HG02642 (cell line): ENCODE results near the gene MMP13.
A peak's percentile ranks its signal among the peaks of the same experiment; 100 is the strongest.

ENCODE experiments used
- ATAC-seq: cut with Tn5 transposase; IDR thresholded peaks from one replicate; pipeline ENCODE4 v1.9.1; 2021; ENCODE audit warnings: mild to moderate bottlenecking; ENCODE audit not compliant: unreplicated experiment, poor library complexity

MMP13 gene

DNA sequence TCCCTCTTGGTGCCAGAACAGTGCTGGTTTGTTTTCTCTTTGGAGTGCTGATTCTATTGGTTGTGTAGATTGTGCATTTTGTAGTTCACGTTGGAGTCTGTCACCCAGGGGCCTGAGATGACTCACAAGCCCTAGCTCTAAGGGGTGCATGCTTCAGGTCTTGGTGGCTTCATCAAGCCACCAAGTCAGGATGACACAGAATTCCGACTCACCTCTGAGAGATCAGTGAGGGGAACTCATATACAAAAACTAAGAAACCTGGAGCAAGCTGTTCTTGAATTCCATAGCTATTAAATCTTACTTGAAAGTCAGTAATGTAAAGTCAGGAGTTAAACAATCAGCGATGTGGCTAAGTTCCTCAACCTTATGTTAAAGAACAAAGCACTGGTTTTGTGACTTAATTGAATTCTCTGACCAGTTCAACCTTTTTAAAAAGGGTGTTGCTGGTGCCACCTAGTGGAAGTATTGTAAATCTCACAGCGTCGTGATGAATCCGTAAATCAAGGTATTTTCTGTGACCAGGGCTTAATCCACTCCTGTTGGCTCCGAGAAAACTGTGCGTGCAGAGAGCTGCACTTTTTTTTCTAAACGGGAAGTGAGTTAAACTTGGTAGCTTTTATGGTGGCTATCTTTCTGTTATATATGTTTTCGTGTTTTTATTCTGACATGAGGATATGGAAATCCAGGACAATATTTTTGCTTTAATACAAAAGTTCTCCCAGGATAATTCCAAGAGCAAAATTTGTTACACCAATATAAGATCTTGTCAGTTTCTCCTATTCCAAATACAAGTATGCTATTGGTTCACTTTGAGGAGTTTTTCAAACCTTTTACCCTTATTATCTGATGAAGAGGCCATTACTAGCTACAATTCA lies 14.6 kb downstream of the MMP13 start:
- ATAC-seq = peak; percentile 78

DNA sequence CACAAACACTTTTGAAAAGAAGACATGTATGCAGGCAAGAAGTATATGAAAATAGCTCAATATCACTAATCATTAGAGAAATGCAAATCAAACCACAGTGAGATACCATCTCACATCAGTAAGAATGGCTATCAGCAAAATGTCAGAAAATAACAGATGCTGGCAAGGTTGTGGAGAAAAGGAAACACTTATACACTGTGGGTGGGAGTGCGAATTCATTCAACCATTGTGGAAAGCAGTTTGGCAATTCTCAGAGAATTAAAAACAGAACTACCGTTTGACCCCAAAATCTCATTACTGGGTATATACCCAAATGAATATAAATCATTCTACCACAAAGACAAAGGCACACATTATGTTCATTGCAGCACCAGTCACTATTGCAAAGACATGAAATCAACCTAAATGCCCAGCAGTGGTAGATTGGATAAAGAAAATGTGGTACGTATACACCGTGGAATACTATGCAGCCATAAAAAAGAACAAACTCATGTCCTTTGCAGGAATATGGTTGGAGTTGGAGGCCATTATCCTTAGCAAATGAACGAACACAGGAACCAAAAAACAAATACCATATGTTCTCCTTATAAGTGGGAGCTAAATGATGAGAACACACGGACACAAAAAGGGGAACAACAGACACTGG lies 18.5 kb downstream of the MMP13 start:
- no peak for ATAC-seq

DNA sequence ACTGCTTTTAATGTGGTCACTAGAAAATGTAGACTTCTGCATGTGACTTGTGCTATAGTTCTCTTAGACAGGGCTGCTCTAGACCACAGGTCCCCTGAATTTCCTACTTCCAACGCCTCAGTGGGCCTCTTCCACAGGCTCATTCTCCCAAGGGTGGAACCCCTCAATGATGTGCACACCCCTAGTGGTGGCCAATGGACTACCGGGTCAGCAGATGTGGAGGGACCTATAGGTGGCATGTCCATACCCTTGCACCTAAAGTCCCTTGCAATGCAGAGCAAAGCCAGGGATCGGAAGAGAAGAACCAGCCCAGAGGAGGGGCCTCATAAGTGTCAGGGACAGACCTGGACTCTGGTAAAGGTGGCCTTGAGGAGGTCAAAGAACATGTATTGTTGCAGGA lies 20.0 kb downstream of the MMP13 start:
- ATAC-seq = no peak

DNA sequence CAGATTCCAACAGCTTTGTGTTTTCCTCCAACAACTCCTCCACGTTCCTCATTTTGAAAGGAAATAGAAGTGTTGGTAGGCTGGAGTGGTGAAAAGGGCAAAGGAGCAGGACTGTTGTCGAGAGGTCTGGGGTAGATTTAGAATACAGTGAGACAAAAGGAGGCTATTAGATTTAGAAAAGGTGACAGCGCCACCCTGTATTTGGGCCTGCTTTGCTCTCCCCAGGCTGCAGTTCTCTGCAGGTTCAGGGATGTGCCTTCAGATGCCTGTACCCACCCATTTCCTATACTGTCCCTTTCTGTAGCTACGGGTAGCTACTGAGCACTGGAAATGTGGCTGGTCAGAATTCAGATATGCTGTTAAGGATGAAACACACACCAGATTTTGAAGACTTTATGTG lies 20.8 kb downstream of the MMP13 start:
- ATAC-seq = no peak

DNA sequence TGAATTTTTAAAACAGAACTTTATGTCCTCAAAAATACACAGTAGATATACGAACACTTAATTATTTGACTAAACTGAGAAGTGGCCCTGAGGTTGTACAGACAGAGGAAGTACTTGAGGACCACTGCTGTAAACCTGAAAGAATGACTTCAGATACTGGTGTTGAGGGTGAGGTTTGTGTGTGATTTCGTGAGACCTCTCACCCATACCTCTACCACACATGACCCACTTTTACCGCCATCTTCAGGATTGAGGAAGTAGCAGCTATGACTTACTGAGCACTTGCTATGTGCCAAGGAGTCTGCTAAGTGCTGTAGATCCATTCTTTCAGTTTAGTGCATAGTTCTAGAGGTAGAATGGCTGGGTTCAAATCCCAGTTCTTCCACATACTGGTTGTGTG lies 21.9 kb downstream of the MMP13 start:
- ATAC-seq = peak; percentile 65

DNA sequence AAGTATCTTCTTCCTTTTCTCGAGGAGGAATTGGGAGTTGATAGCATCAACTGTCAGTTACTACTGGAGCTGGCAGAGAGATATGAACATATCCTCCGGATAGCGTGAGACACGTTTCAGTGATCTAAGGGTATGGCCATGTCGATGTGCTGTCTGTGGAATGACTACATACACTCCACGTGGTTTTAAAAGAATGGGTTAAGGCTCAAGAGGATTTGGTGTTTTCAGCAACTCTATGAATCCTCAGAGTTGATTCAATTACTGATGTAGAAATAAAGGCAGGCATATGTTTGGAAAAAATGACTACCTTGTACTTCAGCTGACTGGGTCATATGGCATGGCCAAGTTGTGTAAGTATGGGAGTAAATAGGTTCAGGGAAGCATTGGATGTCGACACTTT lies 22.9 kb downstream of the MMP13 start:
- no peak for ATAC-seq

DNA sequence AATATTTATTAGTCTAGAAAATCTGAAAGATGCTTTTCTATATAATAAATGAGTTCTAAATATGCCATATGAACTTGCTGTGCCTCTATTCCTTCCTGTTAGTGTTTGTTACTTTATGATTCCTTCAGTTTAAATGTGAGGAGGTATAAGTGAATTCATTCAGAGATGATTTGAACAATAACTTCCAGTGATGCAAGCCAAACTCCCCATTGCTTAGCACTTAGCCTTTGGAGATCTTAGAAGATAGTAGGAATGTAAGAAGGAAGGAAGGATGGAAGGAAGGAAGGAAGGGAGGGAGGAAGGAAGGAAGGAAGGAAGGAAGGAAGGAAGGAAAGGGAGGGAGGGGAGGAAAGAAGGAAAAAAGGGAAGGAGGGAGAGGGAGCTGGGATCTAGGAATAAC lies 25.1 kb downstream of the MMP13 start:
- ATAC-seq = no peak

DNA sequence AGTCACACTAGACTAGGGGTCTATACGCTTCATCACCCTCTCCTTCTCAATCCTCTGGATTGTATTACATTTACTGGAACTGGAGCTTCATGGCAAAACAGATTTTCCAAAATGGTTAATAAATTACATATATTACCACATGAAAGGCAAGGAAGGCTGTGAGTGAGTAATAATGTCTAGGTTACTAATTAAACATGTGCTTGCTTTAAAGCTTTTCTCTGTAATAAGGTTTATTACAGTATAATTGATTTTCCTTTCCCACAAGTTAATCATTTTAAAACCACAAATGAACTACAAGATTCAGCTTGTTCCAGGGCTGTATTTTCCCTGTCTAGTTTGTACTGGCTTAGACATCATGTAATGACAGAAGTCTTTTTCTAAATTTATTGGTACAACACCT lies 25.6 kb downstream of the MMP13 start:
- ATAC-seq = no peak

DNA sequence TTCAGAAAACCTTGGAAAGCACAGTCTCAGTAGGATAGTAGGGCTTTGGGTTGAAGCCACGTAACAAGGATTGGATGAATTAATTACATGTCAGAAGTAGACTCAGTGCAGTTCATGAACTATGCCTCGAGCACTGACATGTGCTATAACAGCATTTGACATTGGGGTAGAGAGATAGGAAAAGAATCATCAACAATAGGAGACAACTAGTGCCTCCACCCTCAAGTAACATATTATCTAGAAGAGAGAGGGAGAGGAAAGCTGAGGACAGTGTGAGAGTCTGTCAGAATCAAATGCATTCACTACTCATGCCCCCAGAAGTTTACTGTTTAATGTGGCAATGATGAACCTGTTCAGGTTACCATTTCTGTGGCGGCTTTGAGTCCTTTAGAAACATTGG lies 26.4 kb downstream of the MMP13 start:
- no peak for ATAC-seq

DNA sequence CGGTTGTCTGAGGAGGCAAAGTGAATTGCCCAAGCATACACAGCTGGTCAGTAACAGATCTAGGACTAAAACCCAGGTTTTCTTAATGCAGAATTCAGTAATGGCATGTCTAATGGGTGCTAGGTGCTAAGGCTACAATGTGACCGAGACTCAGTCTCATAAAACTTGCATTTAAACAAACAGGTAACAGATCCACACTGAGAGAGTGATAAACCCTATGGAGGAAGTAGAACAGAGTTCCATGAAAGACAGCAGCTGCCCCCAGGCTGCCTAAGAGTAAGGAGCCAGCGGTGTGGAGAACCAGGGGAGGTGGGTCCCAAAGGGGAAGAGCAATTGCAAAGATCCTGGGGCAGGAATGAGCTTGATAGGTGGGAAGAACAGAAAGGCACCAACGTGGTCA lies 27.3 kb downstream of the MMP13 start:
- ATAC-seq = no peak

DNA sequence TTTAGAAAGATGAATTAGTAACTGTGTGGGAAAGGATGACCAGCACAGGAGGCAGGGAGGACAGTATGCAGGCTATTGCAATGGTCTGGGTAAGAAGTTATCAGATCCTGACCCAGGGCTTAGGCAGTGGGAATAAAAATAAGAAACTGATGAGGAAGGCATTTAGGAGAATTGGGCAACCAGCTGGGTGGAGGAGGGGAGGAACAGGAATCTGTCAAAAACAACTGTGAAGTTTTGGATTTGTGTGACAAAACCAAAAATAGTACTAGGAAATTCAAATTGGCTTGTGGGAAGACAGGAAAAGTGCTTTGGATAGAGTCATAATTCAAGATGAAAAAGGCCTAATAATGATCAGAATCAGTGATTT lies 27.9 kb downstream of the MMP13 start:
- ATAC-seq = no peak

DNA sequence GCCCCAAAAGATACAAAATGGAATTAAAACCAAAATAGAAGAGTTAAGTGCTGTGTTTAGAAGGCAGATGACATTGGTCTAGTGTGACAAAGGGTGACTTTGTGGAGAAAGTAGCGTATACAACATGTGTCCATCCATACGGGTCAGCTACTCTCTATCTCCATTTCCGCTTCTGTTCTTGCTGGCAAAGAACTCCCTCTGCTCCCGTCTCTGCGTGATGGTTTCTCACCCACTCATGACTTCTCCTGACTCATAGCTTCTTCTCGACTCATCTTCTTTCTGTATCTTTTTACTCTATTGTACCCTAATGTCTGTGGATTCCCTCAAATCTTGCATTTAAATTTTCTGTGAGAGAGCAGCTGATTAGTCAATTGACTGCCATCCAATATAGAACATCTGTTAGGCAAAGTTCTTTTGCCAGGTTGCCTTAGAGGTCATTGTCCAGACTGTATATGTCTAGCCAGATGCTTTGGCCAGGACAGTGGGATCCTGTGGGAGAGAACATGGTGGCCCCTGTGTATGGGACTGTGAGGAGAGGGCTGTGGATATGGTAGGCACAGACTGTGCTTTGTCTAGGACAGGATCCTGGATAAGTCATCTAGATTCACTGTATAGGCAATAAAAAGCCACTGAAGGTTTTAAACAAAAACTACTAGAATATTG lies 28.4 kb downstream of the MMP13 start:
- ATAC-seq = no peak

DNA sequence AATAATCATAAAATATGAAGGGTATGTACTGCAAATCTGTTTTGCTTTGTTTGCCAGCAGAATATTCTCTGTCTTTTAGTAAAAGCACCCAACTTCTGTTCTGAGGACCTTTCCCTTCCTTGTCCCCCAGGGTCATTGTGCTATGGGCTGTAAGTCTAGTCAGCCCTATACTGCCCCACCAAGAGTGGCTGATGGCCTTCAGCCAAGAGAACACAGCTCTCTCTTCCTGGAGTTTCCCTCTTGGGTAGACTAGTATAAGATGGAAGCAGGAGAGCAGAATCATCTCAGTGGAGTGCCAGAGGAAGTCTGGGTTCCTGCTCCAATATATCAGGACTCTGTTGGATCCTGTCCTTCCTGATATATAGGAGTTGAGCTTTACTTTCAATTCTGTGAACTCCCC lies 29.0 kb downstream of the MMP13 start:
- no peak for ATAC-seq

DNA sequence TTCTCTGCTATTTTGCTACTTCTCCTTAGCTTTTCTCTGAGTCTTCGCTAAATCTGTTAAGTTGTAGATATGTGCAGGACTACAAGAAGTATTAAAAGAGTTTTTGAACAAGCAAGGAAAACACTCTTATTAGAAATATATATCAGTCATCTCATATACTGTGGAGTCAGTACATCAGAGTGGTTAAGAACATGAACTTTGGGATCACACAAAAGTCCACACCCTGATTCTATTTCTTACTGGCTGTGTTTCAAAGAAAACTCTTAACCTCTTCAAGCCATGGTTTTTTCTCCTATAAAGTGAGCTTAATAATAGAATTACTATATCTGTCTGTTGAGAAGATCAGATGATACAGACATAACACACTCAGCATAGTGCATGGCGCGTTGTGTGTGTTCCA lies 29.5 kb downstream of the MMP13 start:
- no peak for ATAC-seq

DNA sequence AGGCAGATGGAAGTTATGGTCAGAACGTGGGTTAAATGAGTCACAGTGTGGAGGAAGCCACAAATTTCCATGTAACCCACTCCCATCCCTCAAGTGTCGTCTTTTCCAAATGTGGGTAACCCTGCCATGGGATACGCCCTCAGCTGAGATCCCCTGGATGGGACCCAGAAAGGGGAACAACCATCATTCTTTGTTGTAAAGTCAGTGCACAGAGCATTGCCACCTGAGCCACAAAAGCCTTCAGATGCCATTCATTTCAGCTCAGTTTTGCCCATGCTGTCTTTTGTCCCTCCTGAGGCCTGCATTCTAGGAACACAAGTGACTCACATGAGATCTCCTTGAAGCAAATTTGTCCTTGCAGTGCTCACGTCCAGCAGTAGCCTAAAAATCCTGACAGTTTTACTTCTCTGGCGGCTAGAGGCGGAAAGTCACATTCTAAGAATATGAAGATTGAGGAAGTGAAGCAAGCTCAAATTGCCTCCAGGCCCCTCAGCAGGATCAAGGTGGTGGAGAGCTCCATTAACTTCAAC lies 30.6 kb downstream of the MMP13 start:
- ATAC-seq = no peak

DNA sequence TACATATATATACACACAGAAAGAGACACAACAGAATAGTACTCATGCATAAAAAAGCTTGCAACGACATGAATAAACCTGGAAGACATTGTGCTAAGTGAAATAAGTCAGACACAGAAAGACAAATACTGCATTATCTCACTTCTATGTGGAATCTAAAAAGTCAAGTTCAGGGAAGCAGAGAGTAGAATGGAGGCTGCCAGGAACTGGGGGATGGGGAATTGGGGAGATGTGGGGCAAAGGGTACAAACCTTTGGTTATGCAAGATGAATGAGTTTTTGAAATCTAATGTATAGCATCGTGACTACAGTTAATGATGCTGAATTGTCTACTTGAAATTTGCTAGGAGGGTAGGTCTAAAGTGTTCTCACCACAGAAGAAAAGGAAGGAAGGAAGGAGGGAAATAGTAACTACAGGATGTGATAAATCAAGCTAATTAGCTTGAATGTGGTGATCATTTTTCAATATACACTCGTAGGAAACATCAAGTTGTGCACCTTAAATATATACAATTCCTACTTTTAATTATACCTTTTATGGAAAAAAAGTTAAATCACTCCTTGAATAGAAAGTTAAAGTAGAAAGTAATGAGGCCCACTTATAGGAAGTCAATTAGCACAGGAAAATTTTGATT lies 33.8 kb downstream of the MMP13 start:
- no peak for ATAC-seq

DNA sequence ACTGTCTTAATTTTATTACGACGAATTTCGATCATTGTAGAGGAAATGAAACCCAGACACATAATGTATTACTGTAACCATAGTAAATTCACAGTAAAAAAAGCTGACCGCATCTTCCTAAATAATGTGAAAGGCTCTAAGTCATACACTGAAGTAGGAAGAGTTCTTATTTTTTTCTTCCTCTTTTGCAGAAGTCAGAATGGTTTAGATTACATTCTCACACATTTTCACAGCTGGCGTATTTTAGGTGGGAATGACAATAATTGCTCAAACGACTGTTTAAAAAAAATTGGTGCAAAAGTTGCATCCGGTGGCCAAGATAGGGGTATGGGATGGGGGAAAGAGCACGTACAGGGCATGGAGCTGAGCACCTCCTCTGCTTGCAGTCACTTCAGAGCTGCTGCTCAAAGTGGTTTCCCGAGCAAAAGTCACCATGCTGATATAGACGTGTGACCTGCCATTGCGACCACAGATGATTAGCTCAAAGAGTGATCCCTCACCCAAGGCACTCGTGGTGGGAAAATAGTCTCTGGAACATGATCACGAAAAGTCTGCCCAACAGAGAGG lies 35.3 kb downstream of the MMP13 start:
- ATAC-seq = peak; percentile 70

DNA sequence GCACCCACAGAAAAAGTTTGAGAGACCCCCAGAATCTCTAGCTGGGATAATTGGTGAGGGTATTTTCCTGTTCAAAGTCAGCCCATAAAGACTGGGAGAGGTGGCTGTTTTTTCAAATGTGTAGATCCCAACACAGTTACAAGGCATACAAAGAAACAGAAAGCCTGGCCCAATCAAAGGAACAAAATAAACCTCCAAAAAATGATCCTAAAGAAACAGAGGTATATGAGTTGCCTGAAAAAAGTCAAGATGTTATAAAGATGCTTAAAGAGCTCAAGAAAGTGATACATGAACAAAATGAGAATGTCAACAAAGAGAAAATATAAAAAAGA lies 40.5 kb downstream of the MMP13 start:
- ATAC-seq = no peak

DNA sequence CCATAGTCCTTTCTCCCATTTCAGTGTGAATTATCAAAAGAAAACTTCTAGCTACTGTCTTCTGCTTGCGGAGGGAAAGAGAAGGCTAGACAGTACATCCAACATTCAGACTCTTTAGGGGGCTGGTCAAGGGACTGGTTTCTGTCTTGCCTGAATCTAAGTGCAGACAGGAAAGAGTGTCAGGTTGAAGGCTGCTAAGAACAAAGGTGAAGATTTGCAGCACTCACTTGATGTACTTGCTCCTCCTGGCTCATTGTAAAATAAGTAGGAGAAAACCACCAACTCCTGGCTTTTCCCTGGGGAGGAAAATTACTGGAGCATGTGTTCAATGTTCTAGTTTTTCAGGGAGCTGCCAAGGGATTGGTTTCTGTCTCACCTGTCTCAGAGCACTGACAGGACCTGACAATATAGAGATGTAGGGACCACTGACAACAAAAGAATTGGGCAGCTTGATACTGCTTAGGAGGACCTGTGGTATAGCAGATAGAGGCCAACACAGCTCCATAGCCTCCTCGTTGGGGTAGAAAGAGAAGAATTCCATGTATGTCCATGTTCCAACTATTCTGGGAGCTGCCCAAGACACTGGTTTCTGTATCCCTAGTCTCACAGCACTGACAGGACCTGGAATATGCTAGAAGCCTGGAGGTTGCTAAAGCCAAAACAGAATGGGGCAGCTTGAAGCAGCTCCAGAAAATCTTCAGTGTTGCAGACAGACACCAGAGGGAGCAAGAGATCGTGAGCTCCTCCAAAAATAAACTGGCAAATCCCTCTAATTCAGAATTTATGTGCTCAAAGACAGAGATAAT lies 41.1 kb downstream of the MMP13 start:
- ATAC-seq = peak; percentile 43

DNA sequence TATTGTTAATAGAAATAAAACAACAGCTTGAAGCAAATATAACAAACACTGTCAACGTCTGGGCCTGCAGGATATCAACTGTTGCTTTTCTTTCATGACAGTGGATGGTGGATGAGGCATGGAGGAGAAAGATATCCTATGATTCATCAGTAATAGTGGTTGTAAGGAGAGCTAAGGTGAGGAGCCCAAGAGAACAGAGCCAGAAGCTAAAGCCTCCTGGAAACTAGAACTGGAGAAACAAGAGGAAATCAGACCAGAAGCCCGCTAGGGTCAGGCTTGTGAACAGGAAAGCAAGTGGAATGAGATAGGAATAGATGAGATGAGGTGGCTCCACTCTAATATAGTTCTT lies 43.1 kb downstream of the MMP13 start:
- no peak for ATAC-seq
